ENCODE data around the gene UNC79.

GRCh38 chr14:93675651-93676050, 244.9 kb downstream of the UNC79 start:
- TF ChIP-seq CTCF (IDR thresholded peaks at IDR 0.05; ENCODE audit: low read length): no peak
- TF ChIP-seq EZH2 (IDR thresholded peaks at IDR 0.05; ENCODE audit: borderline replicate concordance, low read length): no peak

Data from OCI-LY1 (cell line).